HG02943 (cell line): ENCODE results near the gene TMEM179.

Experiments used
- ATAC-seq: cut with Tn5 transposase; IDR thresholded peaks from one replicate; pipeline ENCODE4 v1.9.1; 2021; ENCODE audit warnings: mild to moderate bottlenecking, low read depth, moderate library complexity; ENCODE audit not compliant: unreplicated experiment

TMEM179 gene

DNA sequence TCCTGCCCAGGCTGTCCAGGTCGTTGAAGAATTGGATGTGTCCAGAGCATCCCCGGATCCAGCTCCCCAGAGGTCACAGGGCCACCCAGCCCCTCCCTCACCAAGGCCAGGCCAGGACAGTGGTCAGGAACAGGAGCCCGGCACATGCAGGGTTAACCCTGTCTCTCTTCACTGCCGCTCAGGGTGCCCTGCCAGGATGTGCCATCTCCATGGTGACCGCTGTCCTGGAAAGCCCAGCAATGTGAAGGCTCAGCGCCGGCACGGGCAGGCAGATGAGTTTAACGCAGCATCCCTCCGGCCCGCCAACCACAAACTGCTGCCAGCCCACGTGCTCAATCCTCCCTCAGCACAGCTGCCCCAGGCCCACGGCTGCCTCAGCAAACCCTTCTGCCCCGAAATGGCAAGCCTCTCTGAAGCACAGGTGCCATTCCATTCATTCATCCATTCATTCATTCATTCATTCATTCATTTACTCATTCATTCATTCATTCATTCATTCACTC is 4.4 kb downstream of the TMEM179 start:
- no peak for ATAC-seq

DNA sequence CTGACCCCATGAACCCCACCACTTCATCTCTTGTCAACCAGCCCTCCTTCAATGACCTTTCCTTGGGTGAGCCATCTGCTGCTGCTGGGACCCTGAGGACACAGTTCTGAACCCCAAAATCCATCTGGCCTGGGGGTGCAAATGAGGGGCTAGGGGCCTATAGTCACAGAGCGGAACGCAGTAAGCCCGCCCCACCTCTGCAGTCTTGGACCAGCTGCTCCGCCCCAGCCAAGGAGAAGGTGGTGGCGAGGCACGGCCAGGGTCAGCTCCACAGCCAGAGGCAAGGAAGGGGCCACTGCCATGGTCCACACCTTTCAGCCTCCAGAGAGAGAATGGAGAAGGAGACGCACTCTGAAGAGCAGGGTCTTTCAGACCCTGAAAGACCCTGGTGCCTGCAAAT is 5.1 kb downstream of the TMEM179 start:
- ATAC-seq = no peak

DNA sequence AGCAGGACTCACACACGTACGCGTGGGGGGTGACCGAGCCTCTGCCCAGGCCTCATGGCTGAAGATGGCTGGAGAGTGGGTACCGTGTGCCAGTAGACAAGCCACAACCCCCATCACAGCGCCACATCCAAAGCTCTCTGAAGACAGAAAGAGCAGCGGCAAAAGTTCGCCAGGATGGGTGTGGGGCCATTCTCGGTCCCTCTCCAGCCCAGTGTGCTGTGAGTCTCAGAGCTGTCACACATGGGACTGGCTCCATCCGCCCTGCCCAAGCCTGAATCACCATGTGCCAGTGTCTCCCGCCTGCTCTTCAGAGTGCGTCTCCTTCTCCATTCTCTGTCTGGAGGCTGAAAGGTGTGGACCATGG is 5.7 kb downstream of the TMEM179 start:
- ATAC-seq = no peak

DNA sequence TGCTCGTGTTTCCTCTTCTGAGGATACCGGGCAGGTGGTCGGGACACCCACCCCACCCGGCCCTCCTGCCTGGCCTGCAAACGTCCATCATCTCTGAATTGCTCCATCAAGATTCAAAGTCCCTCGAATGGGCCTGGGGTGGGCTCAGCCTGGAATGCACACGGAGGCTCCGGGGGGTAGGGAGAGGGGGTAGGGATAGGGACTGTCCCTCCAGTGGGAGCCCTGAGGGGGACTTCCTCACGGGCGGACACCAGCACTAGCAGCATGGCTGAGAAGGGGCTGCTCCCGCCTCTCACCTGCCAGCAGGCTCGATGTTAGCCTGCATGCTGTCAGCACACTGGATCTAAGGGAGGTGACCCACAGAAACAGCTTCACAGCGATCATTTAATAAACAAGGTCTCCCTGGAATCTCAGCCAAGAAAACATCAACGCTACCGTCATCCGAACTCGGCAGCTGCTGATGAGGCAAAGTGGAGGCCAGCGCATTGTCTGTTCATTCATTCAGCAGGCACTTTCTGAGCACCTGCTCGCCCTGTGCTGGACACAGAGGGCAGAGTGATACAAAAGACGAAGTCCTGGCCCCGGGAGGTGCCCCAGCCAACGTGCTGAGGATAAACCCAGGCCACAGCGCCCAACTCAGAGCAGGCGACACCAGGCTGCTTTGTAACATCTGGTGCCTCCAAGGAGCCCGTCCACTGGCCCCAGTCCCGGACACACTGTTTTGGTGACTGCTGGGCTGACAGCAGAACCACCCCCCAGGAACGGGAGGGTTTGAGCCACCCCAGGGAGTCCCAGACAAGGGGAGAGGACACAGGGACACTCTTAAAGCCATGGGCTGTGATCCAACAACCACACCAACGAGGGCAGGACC is 6.3 kb downstream of the TMEM179 start:
- ATAC-seq = no peak

DNA sequence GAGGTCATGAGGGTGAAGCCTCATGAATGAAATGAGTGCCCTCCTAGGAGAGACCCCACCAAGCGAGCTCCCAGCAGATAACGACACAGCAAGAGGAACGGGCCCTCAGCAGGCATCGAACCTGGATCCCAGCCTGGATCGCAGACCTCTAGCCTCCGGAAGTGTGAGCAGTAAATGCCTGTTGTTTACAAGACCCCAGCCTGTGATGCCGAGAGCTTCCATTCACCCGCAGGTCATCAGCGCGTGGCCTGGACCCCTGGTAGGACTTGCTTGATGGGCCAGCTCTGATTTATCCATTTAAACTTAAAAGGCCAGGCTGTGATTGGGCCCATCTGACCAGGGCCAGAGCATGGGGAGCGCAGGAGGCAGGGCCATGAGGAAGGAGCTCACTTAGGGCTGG is 7.0 kb downstream of the TMEM179 start:
- no peak for ATAC-seq

DNA sequence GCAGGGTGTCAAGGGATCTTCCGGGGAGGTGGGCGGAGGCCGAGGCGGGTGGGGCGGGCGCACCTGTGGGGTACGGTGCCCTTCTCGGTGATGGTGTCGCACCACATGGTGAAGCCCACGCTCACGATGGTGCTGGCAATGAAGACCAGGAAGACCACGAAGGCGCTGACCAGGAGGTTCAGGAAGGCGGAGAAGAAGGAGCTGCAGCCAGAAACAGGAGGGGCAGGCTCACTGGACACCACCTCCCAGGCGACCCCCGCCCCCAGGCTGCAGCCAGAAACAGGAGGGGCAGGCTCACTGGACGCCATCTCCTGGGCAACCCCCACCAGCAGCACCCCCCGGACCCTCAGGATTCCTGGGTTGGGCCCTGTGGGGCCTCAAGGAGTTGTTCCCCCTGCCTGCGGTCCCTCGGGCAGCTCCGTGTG is 7.6 kb downstream of the TMEM179 start:
- ATAC-seq = no peak

DNA sequence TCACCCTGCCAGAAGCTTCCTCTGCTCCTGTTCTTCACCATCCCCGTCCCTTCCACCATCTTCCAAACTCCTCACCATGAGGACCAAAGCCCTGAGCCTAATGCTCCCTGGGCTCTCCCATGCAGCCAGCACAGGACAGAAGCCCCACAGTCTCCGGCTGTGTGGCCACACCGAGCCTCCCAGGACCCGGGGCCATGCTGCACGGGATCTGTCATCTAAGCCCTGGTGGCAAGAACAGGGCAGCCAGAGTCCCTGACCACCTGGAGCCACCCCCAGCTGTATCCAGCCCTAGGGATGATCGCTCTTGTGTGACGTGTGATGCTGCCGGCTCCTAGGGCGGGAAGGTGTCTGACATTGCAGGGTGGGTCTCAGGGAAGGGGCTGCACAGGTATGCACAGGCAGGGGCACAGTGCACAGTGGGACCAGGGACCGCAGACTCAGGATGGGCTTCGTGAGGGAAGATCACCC is 8.1 kb downstream of the TMEM179 start:
- ATAC-seq = no peak

DNA sequence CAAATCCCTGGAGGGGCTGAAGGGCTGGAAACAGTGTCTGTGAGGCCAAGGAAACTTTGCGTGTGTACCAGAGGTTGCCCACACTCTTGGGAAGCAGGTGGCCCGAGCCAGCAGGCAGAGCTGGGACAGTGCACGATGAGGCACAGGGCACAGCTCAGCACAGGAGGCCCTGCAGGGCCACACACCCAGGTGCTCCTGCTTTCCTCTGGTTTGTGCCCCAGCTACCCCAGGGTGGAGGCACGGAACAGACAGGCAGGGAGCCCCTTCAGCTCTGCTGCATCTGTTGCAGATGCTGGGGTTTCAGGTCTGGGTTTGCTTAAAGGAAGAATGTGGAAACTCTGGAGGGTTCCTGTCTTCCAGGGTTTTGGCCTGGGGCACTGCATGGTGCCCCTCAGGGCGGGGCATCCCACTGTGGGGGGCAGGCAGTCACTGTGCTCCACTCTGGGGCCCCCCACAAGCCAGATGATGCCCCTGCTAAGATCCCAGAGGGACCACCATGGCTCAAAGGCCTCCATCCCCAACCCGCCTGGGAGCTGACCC is 8.6 kb downstream of the TMEM179 start:
- no peak for ATAC-seq

DNA sequence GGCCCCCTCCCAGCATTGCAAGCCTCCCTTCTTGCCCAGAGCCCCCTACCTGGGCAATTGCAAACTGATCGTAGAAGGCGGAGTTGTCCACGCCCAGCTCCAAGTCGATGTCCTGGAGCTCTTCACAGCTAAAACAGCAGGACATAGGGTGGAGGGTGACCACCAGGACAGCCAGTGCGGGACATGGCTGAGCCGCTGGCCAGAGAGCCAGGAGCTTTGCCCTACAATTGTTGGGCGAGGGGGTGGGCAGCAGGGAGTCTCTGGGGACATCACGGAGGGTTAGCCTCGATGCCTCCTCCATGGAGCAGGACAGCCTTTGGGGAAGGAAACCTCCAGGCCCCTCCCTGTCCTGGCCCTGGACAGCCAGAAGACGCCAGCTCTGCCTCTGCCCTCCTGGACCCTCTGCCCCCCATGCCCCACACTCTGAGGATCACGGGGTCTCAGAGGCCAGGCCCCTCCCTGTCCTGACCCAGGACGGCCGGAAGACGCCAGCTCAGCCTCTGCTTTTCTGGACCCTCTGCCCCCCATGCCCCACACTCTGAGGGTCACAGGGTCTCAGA is 9.4 kb downstream of the TMEM179 start:
- ATAC-seq = no peak

DNA sequence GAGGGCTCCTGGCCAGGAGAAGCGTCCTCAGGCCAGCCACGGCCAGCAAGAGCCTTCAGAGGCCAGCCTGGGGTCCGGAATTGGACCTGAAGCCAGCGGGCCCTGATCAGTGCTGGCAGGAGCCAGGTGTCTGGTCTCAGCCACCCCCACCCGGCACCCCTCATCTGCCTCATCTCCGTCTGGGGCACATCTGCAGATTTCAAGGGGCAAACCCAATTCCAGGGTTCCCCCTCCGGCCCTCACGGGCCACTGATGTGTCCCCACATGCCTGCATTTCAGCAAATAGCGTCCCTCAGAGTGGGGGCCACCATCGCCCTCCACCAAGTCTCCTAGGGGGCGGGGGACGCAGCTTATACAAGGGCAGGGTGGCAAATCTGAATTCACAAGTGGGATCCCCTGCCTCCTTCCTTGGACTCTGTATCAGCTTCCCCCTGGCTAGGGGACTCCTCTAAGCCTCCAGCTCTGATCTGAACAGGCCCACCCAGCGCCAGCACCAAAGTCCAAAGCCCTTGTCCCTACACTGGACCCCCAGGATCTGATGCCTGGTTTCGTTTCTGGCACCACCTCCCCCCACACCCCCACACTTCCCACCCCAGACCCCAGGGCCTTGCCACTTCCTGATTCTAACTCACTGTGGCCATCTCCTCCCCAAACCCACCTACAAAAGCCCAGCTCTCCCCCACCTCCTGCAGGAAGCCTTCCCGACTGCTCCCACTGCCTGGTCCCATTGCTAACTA is 10.1 kb downstream of the TMEM179 start:
- ATAC-seq = no peak

DNA sequence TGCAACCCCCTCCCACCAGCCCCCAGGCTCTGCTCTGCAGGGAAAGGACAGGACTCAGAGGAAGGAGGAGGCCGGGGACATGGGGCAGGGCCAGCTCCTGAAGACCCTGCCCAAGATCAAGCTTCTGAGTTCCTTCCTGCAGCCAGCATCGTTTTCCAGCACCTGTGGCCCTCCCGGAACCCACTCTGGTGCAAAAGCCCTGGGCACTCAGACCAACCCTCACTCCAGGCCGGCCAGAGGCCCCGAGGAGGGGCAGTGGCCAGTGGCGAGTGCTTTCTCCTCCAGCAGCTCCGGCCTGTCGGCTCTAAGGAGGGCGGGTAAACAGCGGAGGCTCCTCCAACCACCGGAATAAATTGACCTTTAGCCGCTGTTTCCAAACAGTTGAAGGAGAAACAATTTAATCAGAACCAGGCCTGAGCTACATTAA is 10.8 kb downstream of the TMEM179 start:
- ATAC-seq = no peak

DNA sequence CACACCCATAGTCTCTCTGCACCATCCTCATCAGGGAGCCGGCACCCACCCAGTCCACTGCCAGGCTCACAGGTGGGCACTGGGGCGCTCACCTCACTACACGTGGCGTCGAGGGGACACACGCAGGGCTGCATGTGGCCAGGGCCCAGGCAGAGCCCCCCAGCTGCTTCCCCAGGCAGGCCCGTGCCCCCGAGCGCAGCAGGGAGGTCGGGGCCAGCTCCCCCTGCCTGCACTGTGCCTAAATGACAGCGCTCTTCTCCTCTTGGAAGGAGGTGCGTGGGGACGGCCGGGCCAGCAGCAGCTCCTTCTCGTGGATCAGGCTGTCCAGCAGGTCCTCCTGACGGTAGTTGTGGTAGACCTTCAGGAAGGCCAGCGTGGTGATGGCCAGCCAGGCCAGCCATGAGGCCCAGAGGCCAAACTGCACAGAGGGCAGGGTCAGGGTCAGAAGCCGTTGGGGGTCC is 11.3 kb downstream of the TMEM179 start:
- ATAC-seq = no peak

DNA sequence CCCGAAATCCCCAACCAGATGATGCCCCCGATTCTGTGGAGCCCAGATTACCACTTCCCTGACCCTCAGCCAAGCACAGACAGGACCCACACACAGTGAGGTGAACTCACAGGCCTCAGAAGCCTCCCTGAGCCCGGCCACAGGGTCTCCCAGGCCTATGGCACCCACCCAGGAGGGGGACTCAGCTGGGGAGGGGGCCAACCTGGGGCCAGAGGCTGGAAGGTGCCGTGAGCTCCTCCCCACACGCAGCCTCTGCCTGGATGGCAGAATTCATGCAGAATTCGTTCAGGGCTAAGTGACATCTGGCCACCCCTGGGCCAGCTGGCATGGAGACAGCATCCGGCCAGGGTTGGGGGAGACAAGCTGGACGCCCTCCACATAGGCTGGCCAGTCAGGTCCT is 11.8 kb downstream of the TMEM179 start:
- ATAC-seq = no peak

DNA sequence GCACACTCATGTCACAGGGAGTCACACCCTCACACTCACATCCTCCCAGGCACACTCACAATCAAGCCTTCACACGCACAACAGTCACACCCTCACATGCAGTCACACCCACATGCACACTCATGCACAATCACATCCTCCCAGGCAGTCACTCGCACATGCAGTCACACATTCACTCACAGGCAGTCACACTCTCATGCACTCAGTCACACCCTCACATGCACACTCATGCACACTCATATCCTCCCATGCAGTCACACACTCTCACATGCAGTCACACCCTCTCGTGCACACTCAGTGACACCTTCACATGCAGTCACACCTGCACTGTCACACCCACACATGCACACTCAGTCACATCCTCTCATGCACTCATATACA is 12.3 kb downstream of the TMEM179 start:
- no peak for ATAC-seq

DNA sequence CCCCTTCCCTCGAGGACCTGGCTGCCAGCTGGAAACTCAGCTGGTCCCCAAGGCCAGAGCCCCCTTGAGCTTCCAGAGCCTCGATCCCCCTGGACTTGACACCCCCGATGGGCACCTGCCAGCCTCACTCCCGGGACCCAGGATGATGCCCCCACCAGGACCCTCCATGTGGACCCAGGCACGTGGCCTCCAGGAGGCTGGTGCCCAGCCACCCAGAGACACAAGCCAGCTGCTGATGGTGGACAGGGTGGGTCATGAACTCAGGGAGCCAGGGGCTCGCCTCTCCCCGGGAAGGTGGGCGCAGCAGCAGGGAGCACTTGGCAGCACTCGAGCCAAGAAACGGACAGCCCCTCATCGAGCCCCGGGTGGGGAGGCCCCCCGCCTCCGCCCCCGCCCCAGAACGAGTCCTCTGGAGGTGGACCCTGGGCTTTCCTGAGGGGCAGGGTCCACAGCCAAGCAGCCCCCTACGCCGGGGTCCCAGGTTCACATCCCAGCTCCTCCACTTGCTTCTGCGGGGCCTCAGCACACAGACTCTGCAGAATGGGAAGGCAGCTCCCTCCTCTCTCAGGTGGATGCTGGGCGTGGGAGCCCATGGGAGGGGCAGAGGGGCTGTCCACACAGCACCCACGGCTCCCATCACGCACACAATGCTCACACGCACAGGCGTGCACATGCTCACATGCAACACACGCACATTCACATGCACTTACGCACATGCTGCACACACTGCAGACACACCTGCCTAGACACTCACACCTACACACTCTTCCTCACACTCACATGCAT is 12.9 kb downstream of the TMEM179 start:
- ATAC-seq = no peak

DNA sequence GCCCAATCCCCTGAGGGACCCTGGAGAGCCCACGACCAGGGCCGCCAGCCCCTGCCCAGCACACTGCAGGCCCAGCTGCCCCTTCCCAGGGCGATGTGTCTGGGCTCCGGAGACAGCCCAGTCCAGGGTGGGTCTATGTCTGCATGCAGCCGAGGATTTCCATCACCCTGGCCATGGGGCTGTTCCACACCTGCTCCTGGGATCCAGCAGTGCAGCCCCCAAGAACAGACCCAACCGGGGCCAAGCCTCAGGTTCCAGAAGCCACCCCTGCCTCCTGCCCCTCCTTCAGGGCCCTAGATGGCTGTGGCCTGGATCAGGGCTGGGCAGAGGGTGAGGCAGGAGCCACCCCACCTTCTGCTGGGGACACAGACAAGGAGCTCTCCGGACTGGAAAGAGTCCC is 13.5 kb downstream of the TMEM179 start:
- ATAC-seq = no peak

DNA sequence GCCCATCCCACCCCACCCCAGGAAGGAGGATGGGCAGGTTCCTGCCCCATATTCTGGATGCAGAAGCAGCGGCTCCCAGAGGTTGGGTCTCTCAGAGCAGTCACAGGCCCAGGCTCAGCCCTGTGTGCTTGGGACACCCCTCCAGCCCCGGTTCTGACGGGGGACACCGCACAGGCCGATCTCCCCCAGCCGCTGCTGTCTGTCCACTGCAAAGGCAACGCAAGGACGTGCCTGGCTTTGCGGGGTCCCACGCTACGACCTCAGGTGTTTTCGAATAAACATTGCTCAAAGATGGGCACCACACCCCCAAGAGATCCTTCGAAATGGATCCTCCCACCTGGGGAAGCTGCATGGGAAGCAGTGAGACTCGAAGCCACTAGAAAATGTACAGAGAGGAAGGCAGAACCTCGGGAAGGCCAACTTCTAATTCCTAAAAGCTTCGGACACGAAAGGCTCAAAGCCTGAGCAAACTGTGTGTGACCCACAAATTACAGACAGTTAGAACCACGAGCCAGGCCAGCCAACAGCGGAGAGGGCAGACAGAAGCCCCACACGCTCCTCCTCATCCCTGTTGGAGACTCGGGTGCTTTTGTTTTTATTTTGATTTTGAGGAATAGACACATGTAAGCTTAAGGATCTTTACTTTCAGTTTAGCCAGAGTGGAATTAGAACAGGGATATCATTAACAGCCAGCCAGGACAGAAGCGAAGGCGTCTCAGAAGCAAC is 14.2 kb downstream of the TMEM179 start:
- ATAC-seq = no peak

DNA sequence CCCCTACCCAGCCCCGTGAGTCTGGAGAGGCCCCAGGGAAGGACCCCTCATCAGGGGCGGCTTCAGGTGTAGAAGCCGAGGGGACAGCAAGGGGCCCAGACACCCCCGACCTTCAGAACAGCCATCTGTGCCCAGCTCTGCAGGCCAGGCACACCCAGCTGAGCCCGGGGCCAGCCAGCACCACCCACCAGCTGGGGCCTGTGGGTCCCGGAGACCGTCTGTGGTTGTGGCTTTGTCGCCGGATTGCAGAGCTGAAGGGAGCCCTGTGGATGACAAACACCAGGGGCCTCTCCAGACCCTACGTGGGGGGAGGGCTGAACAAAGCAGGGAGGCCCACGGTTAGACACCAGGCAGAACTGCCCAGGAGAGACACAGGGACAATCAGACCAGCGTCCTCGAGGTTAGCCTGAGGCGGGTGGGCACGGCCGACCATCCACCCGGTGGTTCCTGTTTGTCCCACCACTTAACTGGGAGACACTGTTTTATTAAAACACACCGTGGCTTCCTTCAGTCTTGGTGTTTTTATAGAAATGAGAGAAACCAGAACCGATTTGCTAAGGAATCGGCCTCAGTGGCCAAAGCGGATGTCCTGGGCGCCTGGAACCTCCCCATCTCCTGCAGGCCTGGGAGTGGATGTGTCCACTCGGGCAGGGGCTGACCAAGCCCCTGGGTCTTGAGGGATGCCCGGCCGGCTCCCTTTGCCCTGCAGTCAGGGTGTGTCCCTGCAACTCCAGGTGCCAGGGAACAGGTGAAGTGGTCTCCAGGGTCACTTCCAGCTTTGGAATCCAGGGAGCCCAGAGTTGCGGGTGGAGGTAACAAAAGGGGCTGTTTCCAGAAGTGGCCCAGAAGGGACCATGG is 15.0 kb downstream of the TMEM179 start:
- ATAC-seq = no peak
